Activated B cell treated with CpG ODN at 0.5 μM for 24 hours (primary cell): ENCODE measurements around the gene OLFML3. TPM values are rescaled to one million over a fixed set of nuclear protein-coding genes. Genes with fewer than 3 reads are reported as not detected.

Source experiments
- ATAC-seq: fragments of 200-7000 bp; cut with Tn5 transposase; one replicate; pipeline ENCODE4 v1.10.0; 2021; ENCODE audit warnings: low read depth, mild to moderate bottlenecking, moderate library complexity
- CTCF ChIA-PET: fragments of 350-600 bp; sonication (Branson Sonifier 250); formaldehyde crosslinking; loops from one replicate; lab custom pipeline; 2021; ENCODE audit warnings: antibody characterized with exemption; lab: Charles Lee
- POLR2A ChIA-PET: fragments of 350-600 bp; sonication (Branson Sonifier 250); formaldehyde crosslinking; loops from one replicate; lab custom pipeline; 2021; ENCODE audit warnings: antibody characterized with exemption; lab: Charles Lee
- DNase-seq: peaks from one replicate; pipeline ENCODE4 v3.0.0; 2022
- H3K27ac Mint-ChIP-seq: one replicate; pipeline ENCODE4 v1.8.0; 2020; ENCODE audit warnings: mixed read lengths
- H3K27me3 Mint-ChIP-seq: one replicate; pipeline ENCODE4 v1.8.0; 2021; ENCODE audit warnings: mixed read lengths
- H3K36me3 Mint-ChIP-seq: one replicate; pipeline ENCODE4 v1.8.0; 2021; ENCODE audit warnings: low read depth, mixed read lengths
- H3K4me1 Mint-ChIP-seq: one replicate; pipeline ENCODE4 v1.8.0; 2021; ENCODE audit warnings: mixed read lengths
- H3K4me3 Mint-ChIP-seq: one replicate; pipeline ENCODE4 v1.8.0; 2020; ENCODE audit warnings: mild to moderate bottlenecking, mixed read lengths
- H3K9me3 Mint-ChIP-seq: one replicate; pipeline ENCODE4 v1.8.0; 2020; ENCODE audit warnings: mixed read lengths
- CTCF ChIP-seq: fragments of 200-600 bp; IDR thresholded peaks from one replicate; pipeline ENCODE4 v1.8.0; 2022; ENCODE audit warnings: antibody characterized with exemption, mild to moderate bottlenecking
- intact Hi-C: fragments of 100-400 bp; cut with micrococcal nuclease; formaldehyde crosslinking; loops from one replicate; pipeline ENCODE4 v1.15.1; 2024
- total RNA-seq: library from RNA; stranded (reverse); gene quantifications from 2 replicates; pipeline ENCODE4 v1.2.3, GENCODE V29; 2022

Gene OLFML3
- total RNA-seq, 1 donor from 2014 or later = 0.29 TPM

- no peak for TF ChIP-seq CTCF
- ATAC-seq = no peak
- POLR2A ChIA-PET = no interaction called here
- DNase-seq = no peak
- CTCF ChIA-PET = interaction anchor here (1.8 kb wide), 1 partner anchor 128 kb away, joined by 8 read pairs; no protein-coding TSS in a partner anchor
- no peaks in the 10 kb centered on the region for H3K27me3 Mint-ChIP-seq
- H3K36me3 Mint-ChIP-seq = peaks cover 88% of the 10 kb centered on the region
- no peaks in the 10 kb centered on the region for H3K9me3 Mint-ChIP-seq
- H3K4me1 Mint-ChIP-seq = no peaks in the 10 kb centered on the region
- H3K4me3 Mint-ChIP-seq = no peak overlapping the region
- intact Hi-C loops = loop anchor here (5.0 kb wide), 1 partner anchor 821 kb away; no protein-coding TSS in a partner anchor
- H3K27ac Mint-ChIP-seq = no peak overlapping the region
Measured at GRCh38 chr1:113963281-113963906, 15.9 kb upstream of the OLFML3 start.

- ChIA-PET CTCF (no interaction called here), POLR2A (no interaction called here)
- H3K4me1 Mint-ChIP-seq = no peaks in the 10 kb centered on the region
- H3K36me3 Mint-ChIP-seq = peaks cover 89% of the 10 kb centered on the region
- H3K4me3 Mint-ChIP-seq = no peak overlapping the region
- DNase-seq = no peak
- H3K27me3 Mint-ChIP-seq = no peaks in the 10 kb centered on the region
- no peak overlapping the region for H3K27ac Mint-ChIP-seq
- TF ChIP-seq CTCF = no peak
- no peaks in the 10 kb centered on the region for H3K9me3 Mint-ChIP-seq
- intact Hi-C loops = no loop called here
- no peak for ATAC-seq
Measured at GRCh38 chr1:113965703-113966412, 13.4 kb upstream of the OLFML3 start.

GRCh38 chr1:113972954-113973353, 6.3 kb upstream of the OLFML3 start:
- no peak overlapping the region for H3K4me3 Mint-ChIP-seq
- H3K36me3 Mint-ChIP-seq = peaks cover 79% of the 10 kb centered on the region

GRCh38 chr1:113975211-113975895, 3.9 kb upstream of the OLFML3 start:
- H3K36me3 Mint-ChIP-seq = peaks cover 55% of the 10 kb centered on the region
- H3K4me1 Mint-ChIP-seq = peaks cover 10% of the 10 kb centered on the region
- no peaks in the 10 kb centered on the region for H3K27me3 Mint-ChIP-seq
- intact Hi-C loops = no loop called here
- no peak overlapping the region for H3K4me3 Mint-ChIP-seq
- no peak overlapping the region for H3K27ac Mint-ChIP-seq
- DNase-seq (no peak), ATAC-seq (no peak)
- ChIA-PET CTCF (no interaction called here), POLR2A (no interaction called here)
- H3K9me3 Mint-ChIP-seq = no peaks in the 10 kb centered on the region
- no peak for TF ChIP-seq CTCF

More at GRCh38 chr1:113972954-113973353, 6.3 kb upstream of the OLFML3 start:
- ATAC-seq (no peak), DNase-seq (no peak)
- intact Hi-C loops = no loop called here
- POLR2A ChIA-PET = no interaction called here
- Mint-ChIP-seq H3K9me3 (no peaks in the 10 kb centered on the region), H3K27me3 (no peaks in the 10 kb centered on the region), H3K4me1 (peaks cover 6% of the 10 kb centered on the region), H3K27ac (no peak overlapping the region)
- TF ChIP-seq CTCF = no peak
- CTCF ChIA-PET = no interaction called here
